GM12878 (cell line): ENCODE measurements around the gene GUCA2A. TPM values are rescaled to one million over a fixed set of nuclear protein-coding genes. Genes with fewer than 3 reads are reported as not detected.

Experiments used
- ATAC-seq: fragments of 200-7000 bp; cut with Tn5 transposase; 3 replicates; pipeline ENCODE4 v1.9.1; 2020; ENCODE audit warnings: mild to moderate bottlenecking, moderate library complexity
- BruUV-seq: library from RNA; stranded (reverse); fragments of 400-500 nt; replicated peaks from 2 replicates; lab custom pipeline; 2021; lab: Mats Ljungman, UMichigan
- CTCF ChIA-PET: fragments of 300-600 bp; sonication (Branson Sonifier 250); formaldehyde crosslinking; extraction: SDS; loops from one replicate; lab custom pipeline; 2021; ENCODE audit warnings: inconsistent platforms; lab: Yijun Ruan, JAX
- POLR2A ChIA-PET: fragments of 350-600 bp; formaldehyde crosslinking; extraction: SDS; loops from one replicate; lab custom pipeline; 2021; ENCODE audit warnings: inconsistent platforms; lab: Charles Lee
- RAD21 ChIA-PET: fragments of 300-600 bp; sonication (Branson Sonifier 250); formaldehyde crosslinking; loops from one replicate; lab custom pipeline; 2023; ENCODE audit warnings: antibody characterized with exemption; ENCODE audit not compliant: unreplicated experiment; lab: Charles Lee
- SMC1A ChIA-PET: fragments of 300-600 bp; sonication (Branson Sonifier 250); formaldehyde crosslinking; loops from one replicate; lab custom pipeline; 2023; ENCODE audit not compliant: unreplicated experiment, uncharacterized antibody; lab: Charles Lee
- DNase-seq: peaks from one replicate; pipeline ENCODE4 v3.0.0-alpha.2; 2011; ENCODE audit warnings: low read depth, low spot score
- FAIRE-seq: peaks from 3 replicates; lab custom pipeline; 2011; peaks lifted over from hg19 to GRCh38; lab: Jason Lieb, UNC
- H2AFZ ChIP-seq: 2 replicates; pipeline ENCODE4 v1.6.0; 2011; ENCODE audit warnings: low read depth, low read length, control low read depth; ENCODE audit not compliant: control insufficient read depth
- H3K27ac ChIP-seq: 2 replicates; pipeline ENCODE4 v1.5.1; 2011; ENCODE audit warnings: control low read depth; ENCODE audit not compliant: control insufficient read depth, insufficient read depth
- H3K27me3 ChIP-seq, 2 experiments: replicated peaks in 1 of 2; 2 replicates each; pipeline versions ENCODE4 v1.6.0 to v1.6.1; 2011; ENCODE audit warnings: low read length in 1 of 2; ENCODE audit not compliant: control insufficient read depth in 2 of 2, insufficient read depth in 2 of 2
- H3K36me3 ChIP-seq, 2 experiments: 2 replicates each; pipeline ENCODE4 v1.5.1; 2011; ENCODE audit warnings: low read length in 1 of 2; ENCODE audit not compliant: control insufficient read depth in 2 of 2, insufficient read depth in 2 of 2
- H3K4me1 ChIP-seq: 2 replicates; pipeline ENCODE4 v1.6.1; 2011; ENCODE audit warnings: mild to moderate bottlenecking, low read length, moderate library complexity, mixed read lengths; ENCODE audit not compliant: control insufficient read depth, insufficient read depth
- H3K4me2 ChIP-seq: 2 replicates; pipeline ENCODE4 v1.6.0; 2011; ENCODE audit warnings: control low read depth; ENCODE audit not compliant: control insufficient read depth, insufficient read depth
- H3K4me3 ChIP-seq: fragments of 200-600 bp; sonication (generic); 2 replicates; pipeline ENCODE4 v1.5.1; 2016
- H3K79me2 ChIP-seq: 2 replicates; pipeline ENCODE4 v1.6.0; 2011; ENCODE audit warnings: low read length; ENCODE audit not compliant: control insufficient read depth, insufficient read depth
- H3K9ac ChIP-seq: 2 replicates; pipeline ENCODE4 v1.8.0; 2011; ENCODE audit warnings: low read length, control low read depth, mixed read lengths; ENCODE audit not compliant: control insufficient read depth, insufficient read depth
- H3K9me3 ChIP-seq: replicated peaks from 3 replicates; pipeline ENCODE4 v1.5.1; 2011; ENCODE audit warnings: mild to moderate bottlenecking, low read length; ENCODE audit not compliant: control insufficient read depth, insufficient read depth
- H4K20me1 ChIP-seq: 2 replicates; pipeline ENCODE4 v1.6.0; 2011; ENCODE audit not compliant: control insufficient read depth, insufficient read depth
- CEBPB ChIP-seq, 2 experiments: fragments of 150-350 bp in 1 of 2; IDR thresholded peaks; 2 replicates each; pipeline ENCODE4 v1.6.1; 2012 to 2014; ENCODE audit warnings: low read depth in 2 of 2, low read length in 2 of 2, borderline replicate concordance in 1 of 2, inconsistent platforms in 1 of 2
- EED ChIP-seq: sonication (generic); IDR thresholded peaks from 2 replicates; pipeline ENCODE4 v1.6.1; 2016; ENCODE audit warnings: antibody characterized with exemption, low read depth
- ESRRA ChIP-seq: IDR thresholded peaks from 2 replicates; pipeline ENCODE4 v1.6.1; 2012; ENCODE audit warnings: mild to moderate bottlenecking, low read length, improper control_type of control experiment
- EZH2 ChIP-seq: IDR thresholded peaks from 2 replicates; pipeline ENCODE4 v1.6.1; 2012; ENCODE audit warnings: low read depth, mild to moderate bottlenecking, control low read depth, inconsistent platforms, low read length, borderline replicate concordance; ENCODE audit not compliant: control insufficient read depth
- IKZF1 ChIP-seq: fragments of 450-650 bp; conservative IDR thresholded peaks from 2 replicates; pipeline ENCODE4 v1.6.1; 2017; ENCODE audit warnings: antibody characterized with exemption, mild to moderate bottlenecking
- RFX5 ChIP-seq: IDR thresholded peaks from 2 replicates; pipeline ENCODE4 v1.6.1; 2011; ENCODE audit warnings: low read depth, low read length, improper control_type of control experiment
- SRF ChIP-seq, 2 experiments: IDR thresholded peaks; 2 replicates each; pipeline ENCODE4 v1.6.1; 2011; ENCODE audit warnings: low read depth in 2 of 2, low read length in 2 of 2, mild to moderate bottlenecking in 1 of 2, moderate library complexity in 1 of 2
- WGBS: methylation state at CpG from one replicate; pipeline ENCODE4 v1.1.6; 2016; ENCODE audit warnings: low lambda C conversion rate; ENCODE audit not compliant: insufficient replicate concordance, insufficient coverage; ENCODE audit errors: missing lambda C conversion rate; 5-methylcytosine and 5-hydroxymethylcytosine counted together
- in situ Hi-C: fragments of 300-500 bp; cut with MboI; formaldehyde crosslinking; loops from 9 replicates; pipeline ENCODE4 v1.14.3; 2018; ENCODE audit warnings: mixed read lengths
- intact Hi-C: fragments of 100-400 bp; cut with micrococcal nuclease; formaldehyde crosslinking; loops from one replicate; pipeline ENCODE4 v1.14.2; 2022; ENCODE audit not compliant: unreplicated experiment
- polyA plus RNA-seq, 11 experiments: library from polyadenylated mRNA; depleted of rRNA in 4 of 11; unstranded in 6 of 11; stranded (reverse) in 5 of 11; fragments of >200 nt; fragmentation: Nextera tagmentation in 4 of 11; fragmentation: Illumina TruSeq in 1 of 11; extraction: Ambion mirVana in 4 of 11; extraction: Trizol in 1 of 11; gene quantifications; 1 replicate in 1 of 11; 2 replicates in 10 of 11; pipeline versions ENCODE4 v1.2.1 to v1.2.3, GENCODE V29; 2011 to 2016; ENCODE audit warnings: inconsistent platforms in 2 of 11, missing spikeins in 2 of 11, low read depth in 1 of 11
- total RNA-seq, 4 experiments: library from RNA; depleted of rRNA in 3 of 4; stranded (reverse); fragments of >200 nt in 3 of 4; fragmentation: Illumina TruSeq in 1 of 4; extraction: Trizol in 1 of 4; gene quantifications; 2 replicates each; pipeline versions ENCODE4 v1.2.1 to v1.2.3, GENCODE V29; 2013 to 2021
- TF ChIP-seq, protein P1 (sequence below): fragments of 450-650 bp; IDR thresholded peaks from 2 replicates; pipeline ENCODE4 v1.6.1; 2017; ENCODE audit warnings: mild to moderate bottlenecking
- TF ChIP-seq, protein P2 (sequence below): IDR thresholded peaks from 2 replicates; pipeline ENCODE4 v1.6.1; 2012; ENCODE audit warnings: low read depth, low read length, improper control_type of control experiment
- TF ChIP-seq, protein P3 (sequence below): IDR thresholded peaks from 2 replicates; pipeline ENCODE4 v1.6.1; 2012; ENCODE audit warnings: mild to moderate bottlenecking, low read depth, low read length
- TF ChIP-seq, protein P4 (sequence below), 3 experiments: IDR thresholded peaks in 2 of 3; conservative IDR thresholded peaks in 1 of 3; 2 replicates each; pipeline ENCODE4 v1.5.1; 2011; ENCODE audit warnings: low read depth in 3 of 3, low read length in 3 of 3, mild to moderate bottlenecking in 3 of 3, control low read depth in 2 of 3, moderate library complexity in 2 of 3, inconsistent platforms in 1 of 3, mixed read lengths in 1 of 3; ENCODE audit not compliant: control insufficient read depth in 2 of 3, insufficient read depth in 1 of 3; ENCODE audit errors: extremely low read depth in 1 of 3

The GUCA2A gene
- total and polyA plus RNA-seq, 10 of the 15 experiments (the other 5 are each of a cell fraction or from before 2014, with no cell fraction given): not detected

DNA sequence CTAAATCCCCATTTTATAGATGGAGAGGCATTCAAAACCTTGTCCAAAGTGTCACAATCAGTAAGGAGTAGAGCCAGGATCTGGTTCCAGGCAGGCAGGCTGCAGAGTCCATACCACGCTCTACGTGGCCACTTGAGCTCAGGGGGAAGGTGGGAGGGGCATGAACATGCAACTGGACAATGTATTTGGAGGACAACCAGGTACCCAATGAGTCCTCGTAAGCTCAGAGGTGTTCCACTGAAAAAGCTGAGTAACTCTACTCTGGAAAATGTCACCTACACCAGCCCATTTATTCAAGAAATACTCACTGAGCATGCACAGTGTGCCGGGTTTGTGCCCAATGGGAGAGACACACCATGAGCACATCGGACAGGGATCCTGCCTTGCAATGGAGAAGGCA is 22.6 kb downstream of the GUCA2A start (continued):
- TF ChIP-seq, protein P1, sequence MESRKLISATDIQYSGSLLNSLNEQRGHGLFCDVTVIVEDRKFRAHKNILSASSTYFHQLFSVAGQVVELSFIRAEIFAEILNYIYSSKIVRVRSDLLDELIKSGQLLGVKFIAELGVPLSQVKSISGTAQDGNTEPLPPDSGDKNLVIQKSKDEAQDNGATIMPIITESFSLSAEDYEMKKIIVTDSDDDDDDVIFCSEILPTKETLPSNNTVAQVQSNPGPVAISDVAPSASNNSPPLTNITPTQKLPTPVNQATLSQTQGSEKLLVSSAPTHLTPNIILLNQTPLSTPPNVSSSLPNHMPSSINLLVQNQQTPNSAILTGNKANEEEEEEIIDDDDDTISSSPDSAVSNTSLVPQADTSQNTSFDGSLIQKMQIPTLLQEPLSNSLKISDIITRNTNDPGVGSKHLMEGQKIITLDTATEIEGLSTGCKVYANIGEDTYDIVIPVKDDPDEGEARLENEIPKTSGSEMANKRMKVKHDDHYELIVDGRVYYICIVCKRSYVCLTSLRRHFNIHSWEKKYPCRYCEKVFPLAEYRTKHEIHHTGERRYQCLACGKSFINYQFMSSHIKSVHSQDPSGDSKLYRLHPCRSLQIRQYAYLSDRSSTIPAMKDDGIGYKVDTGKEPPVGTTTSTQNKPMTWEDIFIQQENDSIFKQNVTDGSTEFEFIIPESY: no peak
- no peak for TF ChIP-seq IKZF1

DNA sequence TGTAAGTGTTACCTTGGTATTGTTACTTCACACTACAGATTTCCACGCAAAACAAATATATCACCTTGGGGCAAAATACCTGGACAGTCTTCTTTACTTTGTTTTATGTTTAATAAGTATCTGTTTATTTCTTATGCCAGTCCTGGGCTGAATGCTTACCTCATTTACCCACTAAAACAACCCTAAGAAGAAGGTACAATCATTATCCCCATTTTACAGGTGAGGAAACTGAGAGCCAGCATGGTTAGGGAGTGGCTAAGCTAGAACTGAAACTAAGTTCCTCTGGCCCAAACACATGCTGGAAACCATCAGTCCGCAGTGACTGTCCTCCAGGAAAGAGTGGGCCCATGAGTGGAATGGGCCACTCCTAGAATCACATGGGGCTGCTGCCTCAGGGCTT is 24.4 kb downstream of the GUCA2A start:
- no peak for ATAC-seq
- no TSS peak for BruUV-seq
- no peak overlapping the region for H3K9ac ChIP-seq
- no peaks in the 10 kb centered on the region for H3K9me3 ChIP-seq
- no peak overlapping the region for H3K27ac ChIP-seq
- H3K79me2 ChIP-seq: no peaks in the 10 kb centered on the region
- no peak overlapping the region for H3K4me2 ChIP-seq
- ChIA-PET SMC1A (no interaction called here), CTCF (no interaction called here), RAD21 (no interaction called here), POLR2A (no interaction called here)
- no peaks in the 10 kb centered on the region for H3K4me1 ChIP-seq
- in situ Hi-C loops (no loop called here), intact Hi-C loops (loop anchor here (10.0 kb wide), 2 partner anchors 325 to 565 kb away; no protein-coding TSS in a partner anchor)
- H4K20me1 ChIP-seq: peaks cover 2% of the 10 kb centered on the region; the same call in 1 of the 2 replicates
- no peak overlapping the region for H2AFZ ChIP-seq
- 58% methylated on average over 2 of the region's 2 CpGs for WGBS
- FAIRE-seq: no peak
- no peaks in the 10 kb centered on the region; a peak in 1 of 4 replicates for H3K27me3 ChIP-seq
- DNase-seq: no peak
- no peaks in the 10 kb centered on the region for H3K36me3 ChIP-seq
- no peak overlapping the region for H3K4me3 ChIP-seq
- TF ChIP-seq, protein P2, sequence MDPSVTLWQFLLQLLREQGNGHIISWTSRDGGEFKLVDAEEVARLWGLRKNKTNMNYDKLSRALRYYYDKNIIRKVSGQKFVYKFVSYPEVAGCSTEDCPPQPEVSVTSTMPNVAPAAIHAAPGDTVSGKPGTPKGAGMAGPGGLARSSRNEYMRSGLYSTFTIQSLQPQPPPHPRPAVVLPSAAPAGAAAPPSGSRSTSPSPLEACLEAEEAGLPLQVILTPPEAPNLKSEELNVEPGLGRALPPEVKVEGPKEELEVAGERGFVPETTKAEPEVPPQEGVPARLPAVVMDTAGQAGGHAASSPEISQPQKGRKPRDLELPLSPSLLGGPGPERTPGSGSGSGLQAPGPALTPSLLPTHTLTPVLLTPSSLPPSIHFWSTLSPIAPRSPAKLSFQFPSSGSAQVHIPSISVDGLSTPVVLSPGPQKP: no peak
- TF ChIP-seq, protein P3, sequence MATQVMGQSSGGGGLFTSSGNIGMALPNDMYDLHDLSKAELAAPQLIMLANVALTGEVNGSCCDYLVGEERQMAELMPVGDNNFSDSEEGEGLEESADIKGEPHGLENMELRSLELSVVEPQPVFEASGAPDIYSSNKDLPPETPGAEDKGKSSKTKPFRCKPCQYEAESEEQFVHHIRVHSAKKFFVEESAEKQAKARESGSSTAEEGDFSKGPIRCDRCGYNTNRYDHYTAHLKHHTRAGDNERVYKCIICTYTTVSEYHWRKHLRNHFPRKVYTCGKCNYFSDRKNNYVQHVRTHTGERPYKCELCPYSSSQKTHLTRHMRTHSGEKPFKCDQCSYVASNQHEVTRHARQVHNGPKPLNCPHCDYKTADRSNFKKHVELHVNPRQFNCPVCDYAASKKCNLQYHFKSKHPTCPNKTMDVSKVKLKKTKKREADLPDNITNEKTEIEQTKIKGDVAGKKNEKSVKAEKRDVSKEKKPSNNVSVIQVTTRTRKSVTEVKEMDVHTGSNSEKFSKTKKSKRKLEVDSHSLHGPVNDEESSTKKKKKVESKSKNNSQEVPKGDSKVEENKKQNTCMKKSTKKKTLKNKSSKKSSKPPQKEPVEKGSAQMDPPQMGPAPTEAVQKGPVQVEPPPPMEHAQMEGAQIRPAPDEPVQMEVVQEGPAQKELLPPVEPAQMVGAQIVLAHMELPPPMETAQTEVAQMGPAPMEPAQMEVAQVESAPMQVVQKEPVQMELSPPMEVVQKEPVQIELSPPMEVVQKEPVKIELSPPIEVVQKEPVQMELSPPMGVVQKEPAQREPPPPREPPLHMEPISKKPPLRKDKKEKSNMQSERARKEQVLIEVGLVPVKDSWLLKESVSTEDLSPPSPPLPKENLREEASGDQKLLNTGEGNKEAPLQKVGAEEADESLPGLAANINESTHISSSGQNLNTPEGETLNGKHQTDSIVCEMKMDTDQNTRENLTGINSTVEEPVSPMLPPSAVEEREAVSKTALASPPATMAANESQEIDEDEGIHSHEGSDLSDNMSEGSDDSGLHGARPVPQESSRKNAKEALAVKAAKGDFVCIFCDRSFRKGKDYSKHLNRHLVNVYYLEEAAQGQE: no peak
- no peak for TF ChIP-seq SRF (IDR thresholded peaks at IDR 0.05; ENCODE audit: low read depth in 2 of 2, low read length in 2 of 2)
- TF ChIP-seq CEBPB (IDR thresholded peaks at IDR 0.05; ENCODE audit: borderline replicate concordance in 1 of 2, low read depth in 2 of 2, low read length in 2 of 2): no peak
- TF ChIP-seq, protein P1: no peak
- no peak for TF ChIP-seq RFX5
- TF ChIP-seq, protein P4, sequence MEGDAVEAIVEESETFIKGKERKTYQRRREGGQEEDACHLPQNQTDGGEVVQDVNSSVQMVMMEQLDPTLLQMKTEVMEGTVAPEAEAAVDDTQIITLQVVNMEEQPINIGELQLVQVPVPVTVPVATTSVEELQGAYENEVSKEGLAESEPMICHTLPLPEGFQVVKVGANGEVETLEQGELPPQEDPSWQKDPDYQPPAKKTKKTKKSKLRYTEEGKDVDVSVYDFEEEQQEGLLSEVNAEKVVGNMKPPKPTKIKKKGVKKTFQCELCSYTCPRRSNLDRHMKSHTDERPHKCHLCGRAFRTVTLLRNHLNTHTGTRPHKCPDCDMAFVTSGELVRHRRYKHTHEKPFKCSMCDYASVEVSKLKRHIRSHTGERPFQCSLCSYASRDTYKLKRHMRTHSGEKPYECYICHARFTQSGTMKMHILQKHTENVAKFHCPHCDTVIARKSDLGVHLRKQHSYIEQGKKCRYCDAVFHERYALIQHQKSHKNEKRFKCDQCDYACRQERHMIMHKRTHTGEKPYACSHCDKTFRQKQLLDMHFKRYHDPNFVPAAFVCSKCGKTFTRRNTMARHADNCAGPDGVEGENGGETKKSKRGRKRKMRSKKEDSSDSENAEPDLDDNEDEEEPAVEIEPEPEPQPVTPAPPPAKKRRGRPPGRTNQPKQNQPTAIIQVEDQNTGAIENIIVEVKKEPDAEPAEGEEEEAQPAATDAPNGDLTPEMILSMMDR (IDR thresholded peaks at IDR 0.05 in 2 of 3, conservative IDR thresholded peaks at IDR 0.05 in 1 of 3; ENCODE audit: control insufficient read depth in 2 of 3, extremely low read depth in 1 of 3, insufficient read depth in 1 of 3, low read depth in 3 of 3, low read length in 3 of 3): no peak
- TF ChIP-seq ESRRA: no peak
- TF ChIP-seq EZH2: no peak
- no peak for TF ChIP-seq EED
